ENCODE data around the gene NLGN1. TPM values are rescaled to one million over a fixed set of nuclear protein-coding genes. Genes with fewer than 3 reads are reported as not detected.

The NLGN1 gene
- total RNA-seq, 3 donors from 2014 or later: 0.43 to 14.3 (median 2.0) TPM

GRCh38 chr3:173893835-173894234 lies 496.3 kb downstream of the NLGN1 start:
- no peaks in the 10 kb centered on the region for H3K9me3 ChIP-seq
- intact Hi-C loops (cut with DNase I, micrococcal nuclease): no loop called here
- H3K36me3 ChIP-seq (ENCODE audit: low read depth): no peaks in the 10 kb centered on the region
- TF ChIP-seq, protein P1, sequence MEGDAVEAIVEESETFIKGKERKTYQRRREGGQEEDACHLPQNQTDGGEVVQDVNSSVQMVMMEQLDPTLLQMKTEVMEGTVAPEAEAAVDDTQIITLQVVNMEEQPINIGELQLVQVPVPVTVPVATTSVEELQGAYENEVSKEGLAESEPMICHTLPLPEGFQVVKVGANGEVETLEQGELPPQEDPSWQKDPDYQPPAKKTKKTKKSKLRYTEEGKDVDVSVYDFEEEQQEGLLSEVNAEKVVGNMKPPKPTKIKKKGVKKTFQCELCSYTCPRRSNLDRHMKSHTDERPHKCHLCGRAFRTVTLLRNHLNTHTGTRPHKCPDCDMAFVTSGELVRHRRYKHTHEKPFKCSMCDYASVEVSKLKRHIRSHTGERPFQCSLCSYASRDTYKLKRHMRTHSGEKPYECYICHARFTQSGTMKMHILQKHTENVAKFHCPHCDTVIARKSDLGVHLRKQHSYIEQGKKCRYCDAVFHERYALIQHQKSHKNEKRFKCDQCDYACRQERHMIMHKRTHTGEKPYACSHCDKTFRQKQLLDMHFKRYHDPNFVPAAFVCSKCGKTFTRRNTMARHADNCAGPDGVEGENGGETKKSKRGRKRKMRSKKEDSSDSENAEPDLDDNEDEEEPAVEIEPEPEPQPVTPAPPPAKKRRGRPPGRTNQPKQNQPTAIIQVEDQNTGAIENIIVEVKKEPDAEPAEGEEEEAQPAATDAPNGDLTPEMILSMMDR (IDR thresholded peaks at IDR 0.05): no peak
- H3K4me3 ChIP-seq: no peak overlapping the region
- H3K4me1 ChIP-seq (ENCODE audit: low read depth): no peaks in the 10 kb centered on the region
- no peak for DNase-seq
- ATAC-seq: no peak

- no peaks in the 10 kb centered on the region for H3K4me1 ChIP-seq (ENCODE audit: low read depth)
- no peaks in the 10 kb centered on the region for H3K36me3 ChIP-seq (ENCODE audit: low read depth)
- DNase-seq (no peak), ATAC-seq (no peak)
- TF ChIP-seq, protein P1 (IDR thresholded peaks at IDR 0.05): no peak
- intact Hi-C loops (cut with DNase I, micrococcal nuclease): no loop called here
- no peaks in the 10 kb centered on the region for H3K9me3 ChIP-seq
- H3K4me3 ChIP-seq: no peak overlapping the region
Observed at GRCh38 chr3:173897631-173898030, 500.1 kb downstream of the NLGN1 start.

DNA sequence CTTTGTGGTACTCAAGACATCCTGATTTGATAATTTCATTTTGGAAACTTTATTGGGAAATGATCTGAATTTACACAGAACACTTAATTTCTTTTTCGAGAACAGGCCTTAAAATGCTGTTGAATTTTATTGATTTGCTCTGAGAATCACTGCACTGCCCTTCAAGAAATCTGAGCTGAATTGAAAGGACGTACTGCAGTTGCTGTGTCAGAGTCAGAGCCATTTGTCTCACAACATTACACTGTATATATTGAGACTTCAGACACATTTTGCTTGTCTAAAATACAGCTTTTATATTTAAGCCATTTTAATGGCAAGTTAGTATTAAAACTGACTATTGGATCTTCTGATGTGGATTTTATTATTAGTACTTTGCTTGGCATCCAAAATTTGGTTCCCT lies 504.1 kb downstream of the NLGN1 start:
- H3K9me3 ChIP-seq: no peaks in the 10 kb centered on the region
- no peaks in the 10 kb centered on the region for H3K36me3 ChIP-seq (ENCODE audit: low read depth)
- DNase-seq (no peak), ATAC-seq (no peak)
- TF ChIP-seq, protein P1 (IDR thresholded peaks at IDR 0.05): no peak
- no peaks in the 10 kb centered on the region for H3K4me1 ChIP-seq (ENCODE audit: low read depth)
- H3K4me3 ChIP-seq: no peak overlapping the region
- intact Hi-C loops (cut with DNase I, micrococcal nuclease): no loop called here

GRCh38 chr3:173902401-173902800 lies 504.9 kb downstream of the NLGN1 start:
- ATAC-seq: no peak
- intact Hi-C loops (cut with DNase I, micrococcal nuclease): no loop called here
- Histone ChIP-seq H3K4me1 (ENCODE audit: low read depth) (no peaks in the 10 kb centered on the region), H3K36me3 (ENCODE audit: low read depth) (no peaks in the 10 kb centered on the region), H3K9me3 (no peaks in the 10 kb centered on the region), H3K4me3 (no peak overlapping the region)
- TF ChIP-seq, protein P1 (IDR thresholded peaks at IDR 0.05): no peak
- no peak for DNase-seq

- H3K4me1 ChIP-seq (ENCODE audit: low read depth): no peaks in the 10 kb centered on the region
- no peak for ATAC-seq
- H3K4me3 ChIP-seq: no peak overlapping the region
- TF ChIP-seq, protein P1 (IDR thresholded peaks at IDR 0.05): no peak
- no peaks in the 10 kb centered on the region for H3K9me3 ChIP-seq
- intact Hi-C loops (cut with DNase I, micrococcal nuclease): no loop called here
- DNase-seq: no peak
- H3K36me3 ChIP-seq (ENCODE audit: low read depth): no peaks in the 10 kb centered on the region
Observed at GRCh38 chr3:173902871-173903270, 505.3 kb downstream of the NLGN1 start.

DNA sequence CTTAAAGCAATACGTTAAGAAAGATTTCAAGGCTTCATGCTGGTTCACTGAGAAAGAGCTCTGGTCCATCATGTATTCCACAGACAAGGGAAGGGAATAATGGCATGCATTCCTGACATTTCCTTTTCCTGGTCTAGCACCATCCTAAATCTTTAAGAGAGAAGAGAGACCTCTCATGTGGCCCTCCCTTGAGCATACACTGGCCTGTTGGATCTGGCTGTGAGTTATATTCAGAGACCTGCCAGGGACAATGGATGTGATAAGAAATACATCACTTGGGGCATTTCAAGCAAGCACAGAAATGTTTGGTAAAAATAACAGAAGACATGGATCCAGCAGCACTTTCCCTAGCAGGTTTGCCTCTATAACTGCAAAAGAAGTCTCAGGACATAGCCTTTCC lies 507.8 kb downstream of the NLGN1 start:
- Histone ChIP-seq H3K36me3 (ENCODE audit: low read depth) (no peaks in the 10 kb centered on the region), H3K4me1 (ENCODE audit: low read depth) (no peaks in the 10 kb centered on the region), H3K4me3 (no peak overlapping the region), H3K9me3 (no peaks in the 10 kb centered on the region)
- intact Hi-C loops (cut with DNase I, micrococcal nuclease): no loop called here
- TF ChIP-seq, protein P1 (IDR thresholded peaks at IDR 0.05): no peak
- DNase-seq (no peak), ATAC-seq (no peak)
